ENCODE data around the gene CCZ1.
"Not testable (repeated sequence)": the region's sequence is repeated elsewhere in the genome, so short reads cannot be mapped to it uniquely, and the experiment has no call there.

DNA sequence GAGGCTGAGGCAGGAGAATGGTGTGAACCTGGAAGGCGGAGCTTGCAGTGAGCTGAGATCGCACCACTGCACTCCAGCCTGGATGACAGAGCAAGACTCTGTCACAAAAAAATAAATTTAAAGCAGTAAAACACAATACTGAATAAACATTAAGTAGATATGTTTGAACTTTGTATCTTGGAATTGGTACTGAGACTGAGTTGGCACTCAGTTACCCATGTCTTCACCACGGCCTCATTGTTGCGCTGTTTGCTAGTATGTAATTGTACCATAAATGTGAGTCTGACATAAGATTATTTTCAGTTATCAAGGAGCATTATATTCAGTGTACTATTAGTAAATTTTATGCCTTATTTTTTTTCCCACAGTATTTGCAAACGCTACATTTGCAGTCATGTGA lies 6.2 kb downstream of the CCZ1 start:
- TF ChIP-seq JUNB (IDR thresholded peaks at IDR 0.05; ENCODE audit: unreplicated experiment); POLR2AphosphoS5 (IDR thresholded peaks at IDR 0.05; ENCODE audit: low read depth); CTCF (conservative IDR thresholded peaks at IDR 0.05; ENCODE audit: low read depth in 2 of 2); EZH2 (IDR thresholded peaks at IDR 0.05; ENCODE audit: low read depth, unreplicated experiment); REST (IDR thresholded peaks at IDR 0.05; ENCODE audit: unreplicated experiment); STAT1 (IDR thresholded peaks at IDR 0.05; ENCODE audit: unreplicated experiment); EZH2phosphoT487 (IDR thresholded peaks at IDR 0.05; ENCODE audit: unreplicated experiment); CREB1 (CRISPR knock-in tag; IDR thresholded peaks at IDR 0.05; ENCODE audit: low read depth); ZNF331 (CRISPR knock-in tag; IDR thresholded peaks at IDR 0.05; ENCODE audit: low read depth); ZNF114 (CRISPR knock-in tag; IDR thresholded peaks at IDR 0.05); NANOG (IDR thresholded peaks at IDR 0.05; ENCODE audit: borderline replicate concordance): not testable (repeated sequence)
- TF ChIP-seq, protein P1, sequence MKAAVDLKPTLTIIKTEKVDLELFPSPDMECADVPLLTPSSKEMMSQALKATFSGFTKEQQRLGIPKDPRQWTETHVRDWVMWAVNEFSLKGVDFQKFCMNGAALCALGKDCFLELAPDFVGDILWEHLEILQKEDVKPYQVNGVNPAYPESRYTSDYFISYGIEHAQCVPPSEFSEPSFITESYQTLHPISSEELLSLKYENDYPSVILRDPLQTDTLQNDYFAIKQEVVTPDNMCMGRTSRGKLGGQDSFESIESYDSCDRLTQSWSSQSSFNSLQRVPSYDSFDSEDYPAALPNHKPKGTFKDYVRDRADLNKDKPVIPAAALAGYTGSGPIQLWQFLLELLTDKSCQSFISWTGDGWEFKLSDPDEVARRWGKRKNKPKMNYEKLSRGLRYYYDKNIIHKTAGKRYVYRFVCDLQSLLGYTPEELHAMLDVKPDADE (IDR thresholded peaks at IDR 0.05) = not testable (repeated sequence)
- TF ChIP-seq, protein P2, sequence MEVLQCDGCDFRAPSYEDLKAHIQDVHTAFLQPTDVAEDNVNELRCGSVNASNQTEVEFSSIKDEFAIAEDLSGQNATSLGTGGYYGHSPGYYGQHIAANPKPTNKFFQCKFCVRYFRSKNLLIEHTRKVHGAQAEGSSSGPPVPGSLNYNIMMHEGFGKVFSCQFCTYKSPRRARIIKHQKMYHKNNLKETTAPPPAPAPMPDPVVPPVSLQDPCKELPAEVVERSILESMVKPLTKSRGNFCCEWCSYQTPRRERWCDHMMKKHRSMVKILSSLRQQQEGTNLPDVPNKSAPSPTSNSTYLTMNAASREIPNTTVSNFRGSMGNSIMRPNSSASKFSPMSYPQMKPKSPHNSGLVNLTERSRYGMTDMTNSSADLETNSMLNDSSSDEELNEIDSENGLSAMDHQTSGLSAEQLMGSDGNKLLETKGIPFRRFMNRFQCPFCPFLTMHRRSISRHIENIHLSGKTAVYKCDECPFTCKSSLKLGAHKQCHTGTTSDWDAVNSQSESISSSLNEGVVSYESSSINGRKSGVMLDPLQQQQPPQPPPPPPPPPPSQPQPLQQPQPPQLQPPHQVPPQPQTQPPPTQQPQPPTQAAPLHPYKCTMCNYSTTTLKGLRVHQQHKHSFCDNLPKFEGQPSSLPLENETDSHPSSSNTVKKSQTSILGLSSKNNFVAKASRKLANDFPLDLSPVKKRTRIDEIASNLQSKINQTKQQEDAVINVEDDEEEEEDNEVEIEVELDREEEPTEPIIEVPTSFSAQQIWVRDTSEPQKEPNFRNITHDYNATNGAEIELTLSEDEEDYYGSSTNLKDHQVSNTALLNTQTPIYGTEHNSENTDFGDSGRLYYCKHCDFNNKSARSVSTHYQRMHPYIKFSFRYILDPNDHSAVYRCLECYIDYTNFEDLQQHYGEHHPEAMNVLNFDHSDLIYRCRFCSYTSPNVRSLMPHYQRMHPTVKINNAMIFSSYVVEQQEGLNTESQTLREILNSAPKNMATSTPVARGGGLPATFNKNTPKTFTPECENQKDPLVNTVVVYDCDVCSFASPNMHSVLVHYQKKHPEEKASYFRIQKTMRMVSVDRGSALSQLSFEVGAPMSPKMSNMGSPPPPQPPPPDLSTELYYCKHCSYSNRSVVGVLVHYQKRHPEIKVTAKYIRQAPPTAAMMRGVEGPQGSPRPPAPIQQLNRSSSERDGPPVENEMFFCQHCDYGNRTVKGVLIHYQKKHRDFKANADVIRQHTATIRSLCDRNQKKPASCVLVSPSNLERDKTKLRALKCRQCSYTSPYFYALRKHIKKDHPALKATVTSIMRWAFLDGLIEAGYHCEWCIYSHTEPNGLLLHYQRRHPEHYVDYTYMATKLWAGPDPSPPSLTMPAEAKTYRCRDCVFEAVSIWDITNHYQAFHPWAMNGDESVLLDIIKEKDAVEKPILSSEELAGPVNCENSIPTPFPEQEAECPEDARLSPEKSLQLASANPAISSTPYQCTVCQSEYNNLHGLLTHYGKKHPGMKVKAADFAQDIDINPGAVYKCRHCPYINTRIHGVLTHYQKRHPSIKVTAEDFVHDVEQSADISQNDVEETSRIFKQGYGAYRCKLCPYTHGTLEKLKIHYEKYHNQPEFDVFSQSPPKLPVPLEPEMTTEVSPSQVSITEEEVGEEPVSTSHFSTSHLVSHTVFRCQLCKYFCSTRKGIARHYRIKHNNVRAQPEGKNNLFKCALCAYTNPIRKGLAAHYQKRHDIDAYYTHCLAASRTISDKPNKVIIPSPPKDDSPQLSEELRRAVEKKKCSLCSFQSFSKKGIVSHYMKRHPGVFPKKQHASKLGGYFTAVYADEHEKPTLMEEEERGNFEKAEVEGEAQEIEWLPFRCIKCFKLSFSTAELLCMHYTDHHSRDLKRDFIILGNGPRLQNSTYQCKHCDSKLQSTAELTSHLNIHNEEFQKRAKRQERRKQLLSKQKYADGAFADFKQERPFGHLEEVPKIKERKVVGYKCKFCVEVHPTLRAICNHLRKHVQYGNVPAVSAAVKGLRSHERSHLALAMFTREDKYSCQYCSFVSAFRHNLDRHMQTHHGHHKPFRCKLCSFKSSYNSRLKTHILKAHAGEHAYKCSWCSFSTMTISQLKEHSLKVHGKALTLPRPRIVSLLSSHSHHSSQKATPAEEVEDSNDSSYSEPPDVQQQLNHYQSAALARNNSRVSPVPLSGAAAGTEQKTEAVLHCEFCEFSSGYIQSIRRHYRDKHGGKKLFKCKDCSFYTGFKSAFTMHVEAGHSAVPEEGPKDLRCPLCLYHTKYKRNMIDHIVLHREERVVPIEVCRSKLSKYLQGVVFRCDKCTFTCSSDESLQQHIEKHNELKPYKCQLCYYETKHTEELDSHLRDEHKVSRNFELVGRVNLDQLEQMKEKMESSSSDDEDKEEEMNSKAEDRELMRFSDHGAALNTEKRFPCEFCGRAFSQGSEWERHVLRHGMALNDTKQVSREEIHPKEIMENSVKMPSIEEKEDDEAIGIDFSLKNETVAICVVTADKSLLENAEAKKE (CRISPR knock-in tag; IDR thresholded peaks at IDR 0.05) = not testable (repeated sequence)
